Measurements from ENCODE around the gene MX2. TPM values are rescaled to one million over a fixed set of nuclear protein-coding genes. Genes with fewer than 3 reads are reported as not detected.

MX2 gene
- total RNA-seq, 2 experiments from 2014 or later, result 3.5 to 10.4 TPM

DNA sequence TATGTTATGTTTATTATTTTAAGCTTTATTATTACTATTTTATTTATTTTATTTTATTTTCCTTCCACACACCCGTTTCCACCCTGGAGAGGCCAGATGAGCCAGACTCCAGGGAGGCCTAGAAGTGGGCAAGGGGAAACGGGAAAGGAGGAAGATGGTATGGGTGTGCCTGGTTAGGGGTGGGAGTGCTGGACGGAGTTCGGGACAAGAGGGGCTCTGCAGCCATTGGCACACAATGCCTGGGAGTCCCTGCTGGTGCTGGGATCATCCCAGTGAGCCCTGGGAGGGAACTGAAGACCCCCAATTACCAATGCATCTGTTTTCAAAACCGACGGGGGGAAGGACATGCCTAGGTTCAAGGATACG lies 63.7 kb downstream of the MX2 start:
- Histone ChIP-seq H3K27ac (ENCODE audit: low read depth, low read length, poor library complexity, severe bottlenecking) (no peak overlapping the region), H3K4me2 (ENCODE audit: low read length) (peak overlapping the region; percentile 81), H2AFZ (ENCODE audit: low read length) (peak overlapping the region; percentile 13; the same call in 1 of the 2 replicates), H3K9me2 (ENCODE audit: insufficient read depth, low read length) (no peaks in the 10 kb centered on the region), H3K4me3 (ENCODE audit: low read depth, low read length, poor library complexity, severe bottlenecking) (peak overlapping the region; percentile 67), H3K36me3 (ENCODE audit: insufficient read depth, low read length) (no peaks in the 10 kb centered on the region), H4K20me1 (ENCODE audit: insufficient read depth, low read length) (no peaks in the 10 kb centered on the region), H3K4me1 (ENCODE audit: insufficient read depth, low read length, poor library complexity, severe bottlenecking) (peaks cover 63% of the 10 kb centered on the region), H3K79me2 (ENCODE audit: insufficient read depth, low read depth, low read length) (no peaks in the 10 kb centered on the region), H3K9me3 (ENCODE audit: low read length) (no peaks in the 10 kb centered on the region)
- intact Hi-C loops (cut with micrococcal nuclease; ENCODE audit: unreplicated experiment), result loop anchor here (5.0 to 10.0 kb wide), 2 partner anchors 103 to 639 kb away; no protein-coding TSS in a partner anchor
- BruUV-seq (replicated peaks), result no TSS peak
- TF ChIP-seq, protein P1, sequence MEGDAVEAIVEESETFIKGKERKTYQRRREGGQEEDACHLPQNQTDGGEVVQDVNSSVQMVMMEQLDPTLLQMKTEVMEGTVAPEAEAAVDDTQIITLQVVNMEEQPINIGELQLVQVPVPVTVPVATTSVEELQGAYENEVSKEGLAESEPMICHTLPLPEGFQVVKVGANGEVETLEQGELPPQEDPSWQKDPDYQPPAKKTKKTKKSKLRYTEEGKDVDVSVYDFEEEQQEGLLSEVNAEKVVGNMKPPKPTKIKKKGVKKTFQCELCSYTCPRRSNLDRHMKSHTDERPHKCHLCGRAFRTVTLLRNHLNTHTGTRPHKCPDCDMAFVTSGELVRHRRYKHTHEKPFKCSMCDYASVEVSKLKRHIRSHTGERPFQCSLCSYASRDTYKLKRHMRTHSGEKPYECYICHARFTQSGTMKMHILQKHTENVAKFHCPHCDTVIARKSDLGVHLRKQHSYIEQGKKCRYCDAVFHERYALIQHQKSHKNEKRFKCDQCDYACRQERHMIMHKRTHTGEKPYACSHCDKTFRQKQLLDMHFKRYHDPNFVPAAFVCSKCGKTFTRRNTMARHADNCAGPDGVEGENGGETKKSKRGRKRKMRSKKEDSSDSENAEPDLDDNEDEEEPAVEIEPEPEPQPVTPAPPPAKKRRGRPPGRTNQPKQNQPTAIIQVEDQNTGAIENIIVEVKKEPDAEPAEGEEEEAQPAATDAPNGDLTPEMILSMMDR (conservative IDR thresholded peaks at IDR 0.05; ENCODE audit: low read length), result no peak
- no peak for TF ChIP-seq EZH2phosphoT487 (IDR thresholded peaks at IDR 0.05; ENCODE audit: borderline replicate concordance, low read depth, low read length)
- ChIA-PET POLR2A (no interaction called here), CTCF (ENCODE audit: unreplicated experiment) (no interaction called here)
- DNase-seq (ENCODE audit: low spot score), result no peak

DNA sequence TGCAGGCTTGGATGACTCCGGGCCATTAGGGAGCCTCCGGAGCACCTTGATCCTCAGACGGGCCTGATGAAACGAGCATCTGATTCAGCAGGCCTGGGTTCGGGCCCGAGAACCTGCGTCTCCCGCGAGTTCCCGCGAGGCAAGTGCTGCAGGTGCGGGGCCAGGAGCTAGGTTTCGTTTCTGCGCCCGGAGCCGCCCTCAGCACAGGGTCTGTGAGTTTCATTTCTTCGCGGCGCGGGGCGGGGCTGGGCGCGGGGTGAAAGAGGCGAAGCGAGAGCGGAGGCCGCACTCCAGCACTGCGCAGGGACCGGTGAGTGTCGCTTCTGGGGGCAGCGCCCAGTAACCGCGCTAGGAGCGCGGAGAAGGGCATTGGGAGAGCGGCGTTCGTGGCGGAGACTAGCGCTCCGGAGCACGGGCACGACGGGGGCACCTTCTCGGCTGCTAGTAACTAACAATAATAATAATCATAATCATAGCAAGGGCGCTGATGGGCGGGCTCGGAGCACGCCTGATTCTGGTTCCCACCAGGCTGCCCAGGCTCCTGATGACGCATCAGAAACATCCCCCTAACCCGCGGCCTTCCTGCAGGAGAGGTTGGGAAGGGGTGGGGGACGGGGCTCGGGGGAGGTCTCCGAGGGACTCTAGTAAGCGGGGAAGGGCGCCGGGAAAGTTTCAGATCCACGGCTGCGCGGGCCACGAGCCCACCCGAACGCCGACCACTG lies 64.3 kb downstream of the MX2 start, which contains the start of gene MX1:
MX1 (plus strand) TSS at position 286 of the 722 bp plus-strand sequence. CDS start 5,832 bp downstream, outside the sequence.
- intact Hi-C loops (cut with micrococcal nuclease; ENCODE audit: unreplicated experiment), result loop anchor here (5.0 to 10.0 kb wide), 2 partner anchors 104 to 639 kb away; no protein-coding TSS in a partner anchor
- peak within 1 kb of the TSS; percentile 81 for H3K4me2 ChIP-seq (ENCODE audit: low read length)
- DNase-seq (ENCODE audit: low spot score), result peak; percentile 78
- H3K4me1 ChIP-seq (ENCODE audit: insufficient read depth, low read length, poor library complexity, severe bottlenecking), result peaks cover 65% of the 10 kb centered on the region
- H3K79me2 ChIP-seq (ENCODE audit: insufficient read depth, low read depth, low read length), result no peaks in the 10 kb centered on the region
- peak within 1 kb of the TSS; percentile 13; the same call in 1 of the 2 replicates for H2AFZ ChIP-seq (ENCODE audit: low read length)
- BruUV-seq (replicated peaks), result no TSS peak
- H3K36me3 ChIP-seq (ENCODE audit: insufficient read depth, low read length), result no peaks in the 10 kb centered on the region
- no peak for TF ChIP-seq EZH2phosphoT487 (IDR thresholded peaks at IDR 0.05; ENCODE audit: borderline replicate concordance, low read depth, low read length)
- TF ChIP-seq, protein P1 (conservative IDR thresholded peaks at IDR 0.05; ENCODE audit: low read length), result no peak
- ChIA-PET CTCF (ENCODE audit: unreplicated experiment) (no interaction called here), POLR2A (interaction anchor here (0.6 kb wide), 1 partner anchor 11 kb away, joined by 3 read pairs; no protein-coding TSS in a partner anchor)
- no peak within 1 kb of the TSS for H3K27ac ChIP-seq (ENCODE audit: low read depth, low read length, poor library complexity, severe bottlenecking)
- no peaks in the 10 kb centered on the region for H3K9me3 ChIP-seq (ENCODE audit: low read length)
- no peaks in the 10 kb centered on the region for H4K20me1 ChIP-seq (ENCODE audit: insufficient read depth, low read length)
- H3K9me2 ChIP-seq (ENCODE audit: insufficient read depth, low read length), result no peaks in the 10 kb centered on the region
- H3K4me3 ChIP-seq (ENCODE audit: low read depth, low read length, poor library complexity, severe bottlenecking), result peak within 1 kb of the TSS; percentile 67
